Measurements from ENCODE around the gene LRIG1. TPM values are rescaled to one million over a fixed set of nuclear protein-coding genes. Genes with fewer than 3 reads are reported as not detected.

Gene LRIG1
- total and polyA plus RNA-seq, 10 of the 15 experiments (the other 5 are each of a cell fraction or from before 2014, with no cell fraction given): 0.84 to 16.4 (median 8.1) TPM

DNA sequence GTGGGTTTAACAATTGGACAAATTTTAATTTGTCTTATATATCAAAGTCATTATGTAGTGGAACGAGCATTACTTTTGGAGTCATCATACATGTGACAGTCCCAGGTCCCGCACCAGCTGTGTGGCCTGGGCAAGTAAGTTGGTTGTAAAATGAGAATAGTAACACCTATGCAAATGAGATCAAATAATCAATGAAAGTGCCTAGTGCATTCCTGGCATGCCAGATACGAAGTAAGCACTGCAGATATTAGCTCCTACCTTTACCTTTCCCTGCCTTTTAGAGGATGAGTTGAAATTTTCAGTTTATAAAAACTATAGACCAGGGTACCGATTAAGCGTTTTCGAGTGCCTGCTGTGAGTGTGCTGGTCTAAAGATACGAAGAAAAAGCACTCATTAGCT, 134.1 kb downstream of the LRIG1 start (continued):
- no peak for TF ChIP-seq EP300 (IDR thresholded peaks at IDR 0.05; ENCODE audit: borderline replicate concordance in 1 of 2, control insufficient read depth in 1 of 2, low read depth in 2 of 2, low read length in 2 of 2)
- no peak for TF ChIP-seq RB1 (IDR thresholded peaks at IDR 0.05; ENCODE audit: borderline replicate concordance)
- TF ChIP-seq RAD21 (IDR thresholded peaks at IDR 0.05; ENCODE audit: insufficient read depth, low read depth, low read length): no peak
- TF ChIP-seq SRF (IDR thresholded peaks at IDR 0.05; ENCODE audit: low read depth in 2 of 2, low read length in 2 of 2): no peak

DNA sequence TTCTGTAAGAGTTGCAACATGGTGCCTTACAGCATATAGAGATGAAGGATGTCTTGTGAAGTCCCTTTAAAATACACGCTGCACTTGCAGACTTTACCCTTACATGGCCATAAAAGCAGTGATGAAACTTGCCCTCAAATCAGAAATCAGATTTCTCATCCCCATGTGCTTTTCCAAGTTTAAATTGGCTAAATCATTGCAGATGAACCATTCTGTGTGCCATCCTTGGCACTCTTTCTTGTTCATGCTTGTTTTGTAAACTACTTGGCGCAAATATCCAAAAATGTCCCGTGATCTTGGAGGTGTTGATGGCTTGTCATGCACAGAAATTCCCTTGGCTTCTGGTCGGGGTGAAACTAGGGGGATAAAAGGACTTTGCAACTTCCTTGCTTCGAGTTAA, 135.7 kb downstream of the LRIG1 start:
- FAIRE-seq (no peak), ATAC-seq (no peak), DNase-seq (ENCODE audit: low read depth, low spot score) (no peak)
- no peaks in the 10 kb centered on the region for H3K4me1 ChIP-seq (ENCODE audit: control insufficient read depth, insufficient read depth, low read length)
- ChIA-PET RAD21 (ENCODE audit: unreplicated experiment) (no interaction called here), SMC1A (ENCODE audit: uncharacterized antibody, unreplicated experiment) (no interaction called here), CTCF (interaction anchor here (0.6 kb wide), 1 partner anchor 8 kb away, joined by 5 read pairs; no protein-coding TSS in a partner anchor), POLR2A (no interaction called here)
- no peaks in the 10 kb centered on the region for H3K27me3 ChIP-seq (replicated peaks in 1 of 2; ENCODE audit: control insufficient read depth in 2 of 2, insufficient read depth in 2 of 2, low read length in 1 of 2)
- no peaks in the 10 kb centered on the region for H3K9me3 ChIP-seq (replicated peaks; ENCODE audit: control insufficient read depth, insufficient read depth, low read length)
- H3K27ac ChIP-seq (ENCODE audit: control insufficient read depth, insufficient read depth): no peak overlapping the region
- H2AFZ ChIP-seq (ENCODE audit: control insufficient read depth, low read depth, low read length): no peak overlapping the region
- intact Hi-C loops (cut with micrococcal nuclease; ENCODE audit: unreplicated experiment) (no loop called here), in situ Hi-C loops (cut with MboI) (no loop called here)
- 95% methylated on average over 5 of the region's 5 CpGs for WGBS (ENCODE audit: insufficient coverage, insufficient replicate concordance, low lambda C conversion rate, missing lambda C conversion rate)
- no peaks in the 10 kb centered on the region for H4K20me1 ChIP-seq (ENCODE audit: control insufficient read depth, insufficient read depth)
- no peak for TF ChIP-seq TBL1XR1 (IDR thresholded peaks at IDR 0.05; ENCODE audit: low read depth, low read length)
- no peak for TF ChIP-seq NR2C1 (IDR thresholded peaks at IDR 0.05)
- no peak for TF ChIP-seq PAX8 (IDR thresholded peaks at IDR 0.05)
- no peak for TF ChIP-seq IKZF2 (IDR thresholded peaks at IDR 0.05)
- no peak for TF ChIP-seq HDGF (IDR thresholded peaks at IDR 0.05)
- no peak for TF ChIP-seq POLR2AphosphoS2 (IDR thresholded peaks at IDR 0.05; ENCODE audit: low read depth, low read length)
- TF ChIP-seq RAD21 (IDR thresholded peaks at IDR 0.05; ENCODE audit: insufficient read depth, low read depth, low read length): no peak
- TF ChIP-seq GATAD2B (conservative IDR thresholded peaks at IDR 0.05; ENCODE audit: low read depth): no peak
- TF ChIP-seq ZNF384 (IDR thresholded peaks at IDR 0.05; ENCODE audit: borderline replicate concordance, low read depth, low read length): no peak
- TF ChIP-seq E4F1 (IDR thresholded peaks at IDR 0.05; ENCODE audit: borderline replicate concordance, partially characterized antibody): no peak
- no peak for TF ChIP-seq POLR2A (IDR thresholded peaks at IDR 0.05; ENCODE audit: low read depth, low read length)
- no peak for TF ChIP-seq ATF7 (IDR thresholded peaks at IDR 0.05; ENCODE audit: low read depth)
- TF ChIP-seq CBX3 (IDR thresholded peaks at IDR 0.05; ENCODE audit: borderline replicate concordance, low read depth): no peak
- TF ChIP-seq, protein P1, sequence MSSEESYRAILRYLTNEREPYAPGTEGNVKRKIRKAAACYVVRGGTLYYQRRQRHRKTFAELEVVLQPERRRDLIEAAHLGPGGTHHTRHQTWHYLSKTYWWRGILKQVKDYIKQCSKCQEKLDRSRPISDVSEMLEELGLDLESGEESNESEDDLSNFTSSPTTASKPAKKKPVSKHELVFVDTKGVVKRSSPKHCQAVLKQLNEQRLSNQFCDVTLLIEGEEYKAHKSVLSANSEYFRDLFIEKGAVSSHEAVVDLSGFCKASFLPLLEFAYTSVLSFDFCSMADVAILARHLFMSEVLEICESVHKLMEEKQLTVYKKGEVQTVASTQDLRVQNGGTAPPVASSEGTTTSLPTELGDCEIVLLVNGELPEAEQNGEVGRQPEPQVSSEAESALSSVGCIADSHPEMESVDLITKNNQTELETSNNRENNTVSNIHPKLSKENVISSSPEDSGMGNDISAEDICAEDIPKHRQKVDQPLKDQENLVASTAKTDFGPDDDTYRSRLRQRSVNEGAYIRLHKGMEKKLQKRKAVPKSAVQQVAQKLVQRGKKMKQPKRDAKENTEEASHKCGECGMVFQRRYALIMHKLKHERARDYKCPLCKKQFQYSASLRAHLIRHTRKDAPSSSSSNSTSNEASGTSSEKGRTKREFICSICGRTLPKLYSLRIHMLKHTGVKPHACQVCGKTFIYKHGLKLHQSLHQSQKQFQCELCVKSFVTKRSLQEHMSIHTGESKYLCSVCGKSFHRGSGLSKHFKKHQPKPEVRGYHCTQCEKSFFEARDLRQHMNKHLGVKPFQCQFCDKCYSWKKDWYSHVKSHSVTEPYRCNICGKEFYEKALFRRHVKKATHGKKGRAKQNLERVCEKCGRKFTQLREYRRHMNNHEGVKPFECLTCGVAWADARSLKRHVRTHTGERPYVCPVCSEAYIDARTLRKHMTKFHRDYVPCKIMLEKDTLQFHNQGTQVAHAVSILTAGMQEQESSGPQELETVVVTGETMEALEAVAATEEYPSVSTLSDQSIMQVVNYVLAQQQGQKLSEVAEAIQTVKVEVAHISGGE (CRISPR knock-in tag; IDR thresholded peaks at IDR 0.05): no peak
- H3K4me2 ChIP-seq (ENCODE audit: control insufficient read depth, insufficient read depth): no peak overlapping the region
- no peak overlapping the region for H3K4me3 ChIP-seq
- BruUV-seq (replicated peaks): no TSS peak
- no peak overlapping the region for H3K9ac ChIP-seq (ENCODE audit: control insufficient read depth, insufficient read depth, low read length)
- no peaks in the 10 kb centered on the region for H3K36me3 ChIP-seq (ENCODE audit: control insufficient read depth in 2 of 2, insufficient read depth in 2 of 2, low read length in 1 of 2)
- H3K79me2 ChIP-seq (ENCODE audit: control insufficient read depth, insufficient read depth, low read length): no peaks in the 10 kb centered on the region
